ENCODE results near the gene S100A5. TPM values are rescaled to one million over a fixed set of nuclear protein-coding genes. Genes with fewer than 3 reads are reported as not detected.

The S100A5 gene
- total RNA-seq, 1 experiment from 2014 or later: not detected

GRCh38 chr1:153547560-153548551, 7.1 kb upstream of the S100A5 start:
- DNase-seq: peak; percentile 28
- no peak overlapping the region for H2AFZ ChIP-seq (ENCODE audit: low read length)
- peak overlapping the region in 1 of 3 experiments; percentile 83; a peak in 1 of 7 replicates for H3K27ac Mint-ChIP-seq

More at GRCh38 chr1:153547560-153548551, 7.1 kb upstream of the S100A5 start:
- Histone ChIP-seq H3K23me2 (ENCODE audit: insufficient read length, low read depth, low read length, poor library complexity, severe bottlenecking) (no peaks in the 10 kb centered on the region), H3K4ac (ENCODE audit: low read depth, low read length) (no peak overlapping the region), H3K27ac (ENCODE audit: insufficient read length, low read depth, low read length) (no peak overlapping the region), H3K9ac (ENCODE audit: extremely low read depth, insufficient read length, low read length) (no peak overlapping the region), H4K20me1 (ENCODE audit: control insufficient read depth, insufficient read depth, insufficient read length) (no peaks in the 10 kb centered on the region), H4K91ac (ENCODE audit: insufficient read length, low read depth, low read length) (no peak overlapping the region), H2AK5ac (ENCODE audit: insufficient read length, low read length) (no peak overlapping the region), H3K23ac (ENCODE audit: insufficient read length, low read depth, low read length) (no peak overlapping the region), H2BK15ac (ENCODE audit: low read depth, low read length) (no peak overlapping the region), H3T11ph (ENCODE audit: low read length) (no peak overlapping the region), H3K56ac (ENCODE audit: insufficient read length, low read depth, low read length) (no peak overlapping the region), H2BK5ac (ENCODE audit: insufficient read length, low read length) (no peak overlapping the region), H3K14ac (ENCODE audit: insufficient read depth, low read length) (no peak overlapping the region), H2BK12ac (ENCODE audit: insufficient read length, low read depth, low read length) (no peak overlapping the region), H3K4me1 (ENCODE audit: insufficient read depth, low read length) (peaks cover 6% of the 10 kb centered on the region; the same call in 1 of the 2 replicates), H3K79me2 (ENCODE audit: insufficient read depth, low read length) (no peaks in the 10 kb centered on the region), H3K79me1 (ENCODE audit: insufficient read depth, low read depth, low read length, poor library complexity, severe bottlenecking) (no peaks in the 10 kb centered on the region), H3K9me3 (ENCODE audit: control insufficient read depth, low read depth, low read length) (no peaks in the 10 kb centered on the region), H3K18ac (ENCODE audit: insufficient read length, low read depth, low read length) (no peak overlapping the region), H2BK20ac (ENCODE audit: low read depth, low read length, poor library complexity, severe bottlenecking) (no peak overlapping the region), H3K4me2 (ENCODE audit: insufficient read depth, insufficient read length, low read length) (no peak overlapping the region), H3K27me3 (ENCODE audit: insufficient read depth, low read length) (no peaks in the 10 kb centered on the region), H4K8ac (replicated peaks; ENCODE audit: insufficient read length, low read depth, low read length) (no peak overlapping the region), H4K5ac (ENCODE audit: insufficient read length, low read depth, low read length) (no peak overlapping the region), H2BK120ac (ENCODE audit: low read depth, low read length, poor library complexity, severe bottlenecking) (no peak overlapping the region)
- no CpG with 5 or more reads among the region's 19 CpGs for WGBS (ENCODE audit: extremely low coverage, insufficient read length, low lambda C conversion rate)
- Mint-ChIP-seq H3K4me3 (no peak overlapping the region; a peak in 1 of 5 replicates), H3K27me3 (ENCODE audit: low read depth) (peaks cover 1% of the 10 kb centered on the region), H3K4me1 (peaks cover 54 to 66% of the 10 kb centered on the region in 2 experiments), H3K36me3 (ENCODE audit: insufficient read depth in 1 of 3, low read depth in 3 of 3) (no peaks in the 10 kb centered on the region; a peak in 1 of 7 replicates), H3K9me3 (no peaks in the 10 kb centered on the region)
- TF ChIP-seq CTCF (conservative IDR thresholded peaks at IDR 0.05): no peak
